ENCODE results near the gene YTHDC1.
A peak's percentile ranks its signal among the peaks of the same experiment; 100 is the strongest.
"Not testable (repeated sequence)": the region's sequence is repeated elsewhere in the genome, so short reads cannot be mapped to it uniquely, and the experiment has no call there.

The YTHDC1 gene

GRCh38 chr4:68287704-68288392 is 62.0 kb downstream of the YTHDC1 start:
- DNase-seq: no peak

DNA sequence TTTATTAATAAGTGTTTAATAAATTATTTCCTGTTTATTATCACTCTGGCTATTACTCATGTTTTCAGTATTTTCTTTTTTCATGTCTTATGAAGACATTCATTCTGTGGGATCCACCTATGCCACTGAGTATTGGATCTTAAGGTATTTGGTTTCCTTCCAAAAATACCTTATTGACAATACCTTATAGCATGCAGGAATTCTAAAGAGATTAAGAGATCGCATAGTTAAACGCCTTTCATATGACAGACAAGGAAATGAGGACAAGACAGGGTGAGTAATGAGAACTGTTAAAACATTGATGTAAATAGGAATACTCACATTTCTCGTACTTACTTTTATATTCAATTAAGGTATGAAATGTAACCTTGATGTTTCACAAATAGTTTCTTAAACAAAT is 66.2 kb downstream of the YTHDC1 start:
- no peak for DNase-seq

DNA sequence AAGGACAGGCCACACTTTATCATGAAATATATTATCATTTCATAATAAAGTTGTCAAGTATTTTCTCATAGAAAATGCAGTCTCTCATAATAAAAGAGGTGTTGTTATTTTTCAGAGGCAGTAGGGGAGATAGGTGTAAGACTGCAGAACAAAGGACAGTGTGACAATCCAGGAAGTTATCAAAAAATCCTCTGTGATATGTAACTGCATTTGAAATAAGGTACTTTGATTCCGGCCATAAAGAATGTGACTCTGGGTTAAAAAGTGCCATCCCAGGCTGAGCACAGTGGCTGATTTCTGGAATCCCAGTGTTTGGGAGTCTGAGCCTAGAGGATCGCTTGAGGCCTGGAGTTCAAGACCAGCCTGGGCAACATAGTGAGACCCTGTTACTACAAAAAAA is 66.8 kb downstream of the YTHDC1 start:
- no peak for DNase-seq

DNA sequence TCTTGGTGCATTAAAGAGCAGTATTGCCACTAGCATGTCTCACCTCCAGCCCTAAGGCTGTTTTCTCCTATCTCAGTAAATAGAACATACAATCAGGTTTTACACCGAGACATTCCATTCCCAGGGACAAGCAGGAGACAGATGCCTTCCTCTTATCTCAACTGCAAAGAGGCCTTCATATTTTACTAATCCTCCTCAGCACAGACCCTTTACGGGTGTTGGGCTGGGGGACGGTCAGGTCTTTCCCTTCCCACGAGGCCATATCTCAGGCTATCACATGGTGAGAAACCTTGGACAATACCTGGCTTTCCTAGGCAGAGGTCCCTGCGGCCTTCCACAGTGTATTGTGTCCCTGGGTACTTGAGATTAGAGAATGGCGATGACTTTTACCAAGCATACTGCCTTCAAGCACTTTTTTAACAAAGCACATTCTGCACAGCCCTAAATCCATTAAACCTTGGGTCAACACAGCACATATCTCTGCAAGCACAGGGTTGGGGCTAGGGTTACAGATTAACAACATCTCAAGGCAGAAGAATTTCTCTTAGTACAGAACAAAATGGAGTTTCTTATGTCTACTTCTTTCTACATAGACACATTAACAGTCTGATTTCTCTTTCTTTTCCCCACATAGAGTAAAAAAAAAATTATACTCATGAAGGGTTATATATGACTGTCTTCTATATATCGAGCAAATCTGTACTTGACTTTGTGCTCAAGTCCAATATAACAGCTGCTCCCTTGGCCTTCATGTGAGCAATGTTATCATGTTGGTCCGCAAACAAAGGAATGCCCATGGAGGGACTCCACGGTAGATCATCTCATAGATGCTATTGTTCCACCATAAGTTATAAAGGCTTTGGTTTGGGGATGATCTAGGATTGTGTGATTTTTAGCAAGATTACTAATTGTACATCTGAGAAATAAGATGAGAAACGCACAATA is 67.8 kb downstream of the YTHDC1 start:
- not testable (repeated sequence) for DNase-seq

- DNase-seq: no peak
Observed at GRCh38 chr4:68278029-68278428, 71.9 kb downstream of the YTHDC1 start.

- DNase-seq: no peak
Observed at GRCh38 chr4:68277627-68278026, 72.3 kb downstream of the YTHDC1 start.

- no peak for DNase-seq
Observed at GRCh38 chr4:68272860-68273259, 77.0 kb downstream of the YTHDC1 start.

- DNase-seq: no peak
Observed at GRCh38 chr4:68272380-68272779, 77.5 kb downstream of the YTHDC1 start.

DNA sequence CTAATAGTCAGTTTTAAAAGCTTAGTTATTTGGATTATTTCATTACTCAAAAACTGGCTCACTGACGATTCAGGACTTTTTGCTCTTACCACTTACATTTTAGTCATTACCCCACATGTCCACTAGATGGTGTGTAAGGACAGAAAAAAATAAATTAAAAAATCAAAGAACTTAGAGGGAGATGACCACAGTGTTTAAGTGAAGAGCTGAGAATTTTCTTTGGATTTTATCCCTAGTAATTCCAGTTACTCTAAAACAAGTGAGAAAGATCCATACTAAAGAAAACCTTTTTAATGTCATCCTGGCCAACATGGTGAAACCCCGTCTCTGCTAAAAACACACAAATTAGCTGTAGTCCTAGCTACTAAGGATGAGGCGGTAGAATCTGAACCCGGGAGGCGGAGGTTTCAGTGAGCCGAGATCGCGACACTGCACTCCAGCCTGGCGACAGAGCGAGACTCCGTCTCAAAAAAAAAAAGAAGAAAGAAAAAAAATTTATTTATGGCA is 78.0 kb downstream of the YTHDC1 start:
- peak; percentile 6 to 33 for DNase-seq

DNA sequence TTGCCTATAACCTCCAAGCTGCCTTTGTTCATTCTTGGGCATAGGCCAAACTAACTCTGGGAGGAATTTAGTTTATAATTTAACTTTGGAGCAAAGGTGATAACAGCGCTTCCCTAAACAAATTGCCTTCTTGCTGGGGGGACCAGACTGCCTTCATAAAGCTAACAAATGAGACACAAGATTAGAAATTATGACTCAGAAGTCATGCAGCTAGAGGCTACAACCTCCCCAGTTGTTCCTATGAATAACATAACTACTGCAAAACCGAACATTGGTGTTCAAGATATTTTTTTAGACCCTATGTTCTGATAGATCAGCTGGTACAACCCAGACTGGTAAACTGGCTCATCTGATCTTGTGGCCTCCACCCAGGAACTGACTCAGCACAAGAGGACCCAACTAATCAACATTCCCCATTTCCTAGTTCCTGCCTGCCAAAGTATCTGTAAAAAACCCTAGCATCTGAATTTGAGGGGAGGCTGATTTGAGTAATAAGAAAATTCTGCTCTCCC is 82.4 kb downstream of the YTHDC1 start:
- no peak for DNase-seq

DNA sequence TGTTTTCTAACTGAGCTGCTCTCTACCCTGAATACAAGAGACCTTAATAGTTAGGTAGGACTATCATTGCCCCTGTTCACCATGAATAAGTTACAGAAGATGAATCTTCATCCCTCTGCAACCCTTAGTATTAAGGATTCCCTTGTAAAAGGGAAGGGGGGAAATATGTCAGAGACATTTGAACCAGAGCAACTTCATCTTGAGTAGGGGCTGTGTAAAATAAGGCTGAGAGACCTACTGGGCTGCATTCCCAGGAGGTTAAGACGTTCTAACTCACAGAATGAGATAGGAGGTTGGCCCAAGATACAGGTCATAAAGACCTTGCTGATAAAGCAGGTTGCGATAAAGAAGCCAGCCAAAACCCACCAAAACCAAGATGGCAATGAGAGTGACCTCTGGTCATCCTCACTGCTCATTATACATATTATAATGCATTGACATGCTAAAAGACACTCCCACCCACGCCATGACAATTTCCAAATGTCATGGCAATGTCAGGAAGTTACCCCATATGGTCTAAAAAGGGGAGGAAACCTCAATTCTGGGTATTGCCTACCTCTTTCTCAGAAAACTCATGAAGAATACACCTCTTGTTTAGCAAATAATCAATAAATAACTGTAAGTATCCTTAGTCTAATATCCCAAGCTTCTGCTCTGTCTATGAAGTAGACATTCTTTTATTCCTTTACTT is 84.9 kb downstream of the YTHDC1 start:
- DNase-seq: no peak

Measured in AML-193 (cell line).